Transverse colon (tissue), 4 donors: ENCODE results near the gene PLAAT4. TPM values are rescaled to one million over a fixed set of nuclear protein-coding genes. Genes with fewer than 3 reads are reported as not detected.

Experiments
- DNase-seq: peaks from one replicate; pipeline ENCODE4 v3.0.0-alpha.2; 2019
- H3K27ac ChIP-seq, 4 donors: fragments of 200-600 bp; sonication (generic); 2 replicates each; pipeline ENCODE4 v1.5.1; 2016 to 2018; ENCODE audit warnings: inconsistent platforms in 4 of 4
- H3K27me3 ChIP-seq: fragments of 200-600 bp; sonication (generic); 2 replicates; pipeline ENCODE4 v1.5.1; 2017; ENCODE audit warnings: inconsistent platforms
- H3K36me3 ChIP-seq, 4 donors: fragments of 200-600 bp; sonication (generic); 2 replicates each; pipeline ENCODE4 v1.5.1; 2017 to 2019; ENCODE audit warnings: inconsistent platforms in 4 of 4
- H3K4me1 ChIP-seq, 4 donors: fragments of 200-600 bp; sonication (generic); 2 replicates each; pipeline ENCODE4 v1.5.1; 2017 to 2020; ENCODE audit warnings: inconsistent platforms in 4 of 4
- H3K4me3 ChIP-seq, 4 donors: fragments of 200-600 bp; sonication (generic); 1 replicate in 1 of 4; 2 replicates in 3 of 4; pipeline versions ENCODE4 v1.5.1 to v1.6.1; 2017 to 2019; ENCODE audit warnings: inconsistent platforms in 4 of 4
- H3K9me3 ChIP-seq, 2 donors: fragments of 200-600 bp; sonication (generic); 2 replicates each; pipeline ENCODE4 v1.5.1; 2017 to 2019; ENCODE audit warnings: inconsistent platforms in 2 of 2
- EP300 ChIP-seq: sonication (generic); formaldehyde crosslinking; IDR thresholded peaks from one replicate; pipeline ENCODE4 v1.6.1; 2017; ENCODE audit warnings: antibody characterized with exemption, low read depth
- POLR2A ChIP-seq: fragments of 450-650 bp; IDR thresholded peaks from one replicate; pipeline ENCODE4 v1.6.1; 2016; ENCODE audit warnings: antibody characterized with exemption, mild to moderate bottlenecking, moderate library complexity
- POLR2AphosphoS5 ChIP-seq, 3 donors: sonication (generic); formaldehyde crosslinking; IDR thresholded peaks; one replicate each; pipeline ENCODE4 v1.6.1; 2016; ENCODE audit warnings: antibody characterized with exemption in 3 of 3
- WGBS, 2 donors: methylation state at CpG; one replicate each; pipeline ENCODE4 v1.1.5; 2018; ENCODE audit warnings: low coverage in 1 of 2; 5-methylcytosine and 5-hydroxymethylcytosine counted together
- in situ Hi-C, 4 donors: fragments of 200-750 bp; cut with MboI; loops; one replicate each; pipeline versions ENCODE4 v1.15.0 to v1.15.1; 2017; ENCODE audit warnings: low sequenced_read_pairs in 3 of 4, low pct_ligation_motif_present in 1 of 4, low pct_unique_long_range_greater_than_20kb in 1 of 4
- intact Hi-C: fragments of 100-400 bp; cut with DNase I; formaldehyde crosslinking; loops from one replicate; pipeline ENCODE4 v1.15.1; 2023; ENCODE audit warnings: low total_unique reads
- total RNA-seq, 4 donors: library from RNA; depleted of rRNA; stranded (reverse); fragments of >200 nt; gene quantifications; one replicate each; pipeline ENCODE4 v1.1.0, GENCODE V29; 2016
- TF ChIP-seq, protein P1 (sequence below), 5 experiments: fragments of 200-600 bp in 3 of 5; fragments of 450-650 bp in 2 of 5; sonication (generic) in 3 of 5; IDR thresholded peaks; 1 replicate in 2 of 5; 2 replicates in 3 of 5; pipeline ENCODE4 v1.5.1; 2016 to 2017; ENCODE audit warnings: antibody characterized with exemption in 5 of 5, inconsistent platforms in 3 of 5, mild to moderate bottlenecking in 2 of 5, moderate library complexity in 1 of 5

The PLAAT4 gene
- total RNA-seq, 4 donors from 2014 or later: 35.4 to 78.6 (median 40.7) TPM

GRCh38 chr11:63567044-63567840 lies 30.6 kb downstream of the PLAAT4 start:
- in situ Hi-C loops (no loop called here), intact Hi-C loops (no loop called here)
- Histone ChIP-seq H3K4me1 (peaks cover 18 to 41% (median 23%) of the 10 kb centered on the region in 4 donors), H3K36me3 (no peaks in the 10 kb centered on the region), H3K9me3 (no peaks in the 10 kb centered on the region), H3K4me3 (no peak overlapping the region), H3K27me3 (no peaks in the 10 kb centered on the region), H3K27ac (peak overlapping the region; percentile 60 to 89 (median 78))
- TF ChIP-seq POLR2A (no peak), POLR2AphosphoS5 (IDR thresholded peaks at IDR 0.05) (peak in 1 of 3 donors; percentile 63), EP300 (peak; percentile 44)
- TF ChIP-seq, protein P1, sequence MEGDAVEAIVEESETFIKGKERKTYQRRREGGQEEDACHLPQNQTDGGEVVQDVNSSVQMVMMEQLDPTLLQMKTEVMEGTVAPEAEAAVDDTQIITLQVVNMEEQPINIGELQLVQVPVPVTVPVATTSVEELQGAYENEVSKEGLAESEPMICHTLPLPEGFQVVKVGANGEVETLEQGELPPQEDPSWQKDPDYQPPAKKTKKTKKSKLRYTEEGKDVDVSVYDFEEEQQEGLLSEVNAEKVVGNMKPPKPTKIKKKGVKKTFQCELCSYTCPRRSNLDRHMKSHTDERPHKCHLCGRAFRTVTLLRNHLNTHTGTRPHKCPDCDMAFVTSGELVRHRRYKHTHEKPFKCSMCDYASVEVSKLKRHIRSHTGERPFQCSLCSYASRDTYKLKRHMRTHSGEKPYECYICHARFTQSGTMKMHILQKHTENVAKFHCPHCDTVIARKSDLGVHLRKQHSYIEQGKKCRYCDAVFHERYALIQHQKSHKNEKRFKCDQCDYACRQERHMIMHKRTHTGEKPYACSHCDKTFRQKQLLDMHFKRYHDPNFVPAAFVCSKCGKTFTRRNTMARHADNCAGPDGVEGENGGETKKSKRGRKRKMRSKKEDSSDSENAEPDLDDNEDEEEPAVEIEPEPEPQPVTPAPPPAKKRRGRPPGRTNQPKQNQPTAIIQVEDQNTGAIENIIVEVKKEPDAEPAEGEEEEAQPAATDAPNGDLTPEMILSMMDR (IDR thresholded peaks at IDR 0.05): no peak
- WGBS, 2 donors: 22 to 35% methylated on average over 3 to 5 of the region's 5 CpGs
- DNase-seq: peak; percentile 57

DNA sequence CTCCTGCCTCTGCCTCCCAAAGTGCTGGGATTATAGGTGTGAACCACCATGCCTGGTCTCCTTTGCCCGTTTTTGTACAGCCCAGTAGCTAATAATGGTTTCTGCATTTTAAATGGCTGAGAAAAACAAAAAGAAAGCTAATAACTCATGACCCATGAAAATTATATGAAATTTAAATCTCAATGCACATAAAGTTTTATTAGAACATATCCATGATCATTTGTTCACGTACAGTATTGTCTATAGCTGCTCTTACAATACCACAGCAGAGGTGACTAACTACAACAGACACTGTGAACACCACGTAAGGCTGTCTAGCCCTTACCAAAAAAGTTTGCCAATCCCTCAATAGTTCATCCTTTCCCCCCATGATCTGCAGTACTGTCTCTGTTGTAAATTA lies 33.0 kb downstream of the PLAAT4 start:
- Histone ChIP-seq H3K4me3 (no peak overlapping the region), H3K9me3 (no peaks in the 10 kb centered on the region), H3K27me3 (no peaks in the 10 kb centered on the region), H3K27ac (no peak overlapping the region), H3K36me3 (no peaks in the 10 kb centered on the region), H3K4me1 (peaks cover 22 to 34% (median 23%) of the 10 kb centered on the region in 4 donors)
- no peak for DNase-seq
- intact Hi-C loops (no loop called here), in situ Hi-C loops (no loop called here)
- WGBS, 2 donors: 90 to 91% methylated on average over 3 of the region's 3 CpGs
- TF ChIP-seq POLR2A (no peak), EP300 (no peak), POLR2AphosphoS5 (IDR thresholded peaks at IDR 0.05) (no peak)
- TF ChIP-seq, protein P1 (IDR thresholded peaks at IDR 0.05): no peak

- intact Hi-C loops: no loop called here
- no peak for DNase-seq
- H3K27me3 ChIP-seq: no peaks in the 10 kb centered on the region
- in situ Hi-C loops: no loop called here
- TF ChIP-seq POLR2A (no peak), EP300 (no peak), POLR2AphosphoS5 (IDR thresholded peaks at IDR 0.05) (no peak)
- TF ChIP-seq, protein P1 (IDR thresholded peaks at IDR 0.05): no peak
- no peaks in the 10 kb centered on the region for H3K36me3 ChIP-seq
- no peaks in the 10 kb centered on the region for H3K9me3 ChIP-seq
- 57 to 67% methylated on average over 3 of the region's 3 CpGs for WGBS, 2 donors
- H3K4me3 ChIP-seq: no peak overlapping the region
- H3K4me1 ChIP-seq: peaks cover 21 to 30% (median 22%) of the 10 kb centered on the region in 4 donors
- no peak overlapping the region for H3K27ac ChIP-seq
These were observed 35.5 kb downstream of the PLAAT4 start for GRCh38 chr11:63572026-63572688.
